ENCODE results near the gene SHISAL1.

SHISAL1 gene

GRCh38 chr22:44348971-44349560 lies 36.3 kb upstream of the SHISAL1 start:
- no peak overlapping the region for H3K4me2 ChIP-seq (ENCODE audit: low read length)
- no peaks in the 10 kb centered on the region for H3F3A ChIP-seq (ENCODE audit: insufficient read depth, low read length)
- no peaks in the 10 kb centered on the region for H3K9me2 ChIP-seq (ENCODE audit: low read depth, low read length)
- H3K27ac ChIP-seq (ENCODE audit: low read depth, low read length, poor library complexity, severe bottlenecking) = no peak overlapping the region
- no peaks in the 10 kb centered on the region for H3K79me2 ChIP-seq (ENCODE audit: insufficient read depth, low read length)
- H3K4me1 ChIP-seq (ENCODE audit: insufficient read depth, low read length, severe bottlenecking) = no peaks in the 10 kb centered on the region
- no peaks in the 10 kb centered on the region for H3K36me3 ChIP-seq (ENCODE audit: insufficient read depth, low read length)
- no peak overlapping the region for H3K4me3 ChIP-seq (ENCODE audit: low read depth, low read length, poor library complexity, severe bottlenecking)
- H4K20me1 ChIP-seq (ENCODE audit: insufficient read depth, low read length) = no peaks in the 10 kb centered on the region
- H2AFZ ChIP-seq (ENCODE audit: low read length) = no peak overlapping the region
- no peak overlapping the region for H3K9ac ChIP-seq (ENCODE audit: low read length)
- no peaks in the 10 kb centered on the region for H3K27me3 ChIP-seq (ENCODE audit: insufficient read depth, low read length)
- H3K9me3 ChIP-seq (ENCODE audit: low read length) = no peaks in the 10 kb centered on the region
- TF ChIP-seq EZH2 (IDR thresholded peaks at IDR 0.05; ENCODE audit: borderline replicate concordance, low read length) = no peak
- TF ChIP-seq CTCF (IDR thresholded peaks at IDR 0.05; ENCODE audit: low read length) = no peak

GRCh38 chr22:44347549-44347948 lies 34.8 kb upstream of the SHISAL1 start:
- H3K9me3 ChIP-seq (ENCODE audit: low read length) = no peaks in the 10 kb centered on the region
- H3F3A ChIP-seq (ENCODE audit: insufficient read depth, low read length) = no peaks in the 10 kb centered on the region
- TF ChIP-seq CTCF (IDR thresholded peaks at IDR 0.05; ENCODE audit: low read length) (no peak), EZH2 (IDR thresholded peaks at IDR 0.05; ENCODE audit: borderline replicate concordance, low read length) (no peak)
- H3K9me2 ChIP-seq (ENCODE audit: low read depth, low read length) = no peaks in the 10 kb centered on the region
- H3K4me3 ChIP-seq (ENCODE audit: low read depth, low read length, poor library complexity, severe bottlenecking) = no peak overlapping the region
- H3K9ac ChIP-seq (ENCODE audit: low read length) = no peak overlapping the region
- no peak overlapping the region for H3K27ac ChIP-seq (ENCODE audit: low read depth, low read length, poor library complexity, severe bottlenecking)
- H3K27me3 ChIP-seq (ENCODE audit: insufficient read depth, low read length) = no peaks in the 10 kb centered on the region
- H4K20me1 ChIP-seq (ENCODE audit: insufficient read depth, low read length) = no peaks in the 10 kb centered on the region
- no peaks in the 10 kb centered on the region for H3K36me3 ChIP-seq (ENCODE audit: insufficient read depth, low read length)
- no peaks in the 10 kb centered on the region for H3K79me2 ChIP-seq (ENCODE audit: insufficient read depth, low read length)
- no peak overlapping the region for H3K4me2 ChIP-seq (ENCODE audit: low read length)
- H2AFZ ChIP-seq (ENCODE audit: low read length) = no peak overlapping the region
- no peaks in the 10 kb centered on the region for H3K4me1 ChIP-seq (ENCODE audit: insufficient read depth, low read length, severe bottlenecking)

- no peaks in the 10 kb centered on the region for H3F3A ChIP-seq (ENCODE audit: insufficient read depth, low read length)
- H3K9me2 ChIP-seq (ENCODE audit: low read depth, low read length) = no peaks in the 10 kb centered on the region
- no peak overlapping the region for H3K4me3 ChIP-seq (ENCODE audit: low read depth, low read length, poor library complexity, severe bottlenecking)
- H3K79me2 ChIP-seq (ENCODE audit: insufficient read depth, low read length) = no peaks in the 10 kb centered on the region
- no peaks in the 10 kb centered on the region for H3K27me3 ChIP-seq (ENCODE audit: insufficient read depth, low read length)
- no peaks in the 10 kb centered on the region for H3K36me3 ChIP-seq (ENCODE audit: insufficient read depth, low read length)
- H3K9ac ChIP-seq (ENCODE audit: low read length) = no peak overlapping the region
- H3K4me1 ChIP-seq (ENCODE audit: insufficient read depth, low read length, severe bottlenecking) = no peaks in the 10 kb centered on the region
- H3K9me3 ChIP-seq (ENCODE audit: low read length) = no peaks in the 10 kb centered on the region
- no peaks in the 10 kb centered on the region for H4K20me1 ChIP-seq (ENCODE audit: insufficient read depth, low read length)
- H3K4me2 ChIP-seq (ENCODE audit: low read length) = no peak overlapping the region
- TF ChIP-seq CTCF (IDR thresholded peaks at IDR 0.05; ENCODE audit: low read length) = no peak
- TF ChIP-seq EZH2 (IDR thresholded peaks at IDR 0.05; ENCODE audit: borderline replicate concordance, low read length) = no peak
- H3K27ac ChIP-seq (ENCODE audit: low read depth, low read length, poor library complexity, severe bottlenecking) = no peak overlapping the region
- H2AFZ ChIP-seq (ENCODE audit: low read length) = no peak overlapping the region
These were observed 34.3 kb upstream of the SHISAL1 start for GRCh38 chr22:44347080-44347479.
